ENCODE results near the gene LIX1.
"Not testable (repeated sequence)": the region's sequence is repeated elsewhere in the genome, so short reads cannot be mapped to it uniquely, and the experiment has no call there.

Gene LIX1

GRCh38 chr5:97141031-97141430 lies 1.4 kb downstream of the LIX1 start:
- DNase-seq = no peak

- not testable (repeated sequence) for DNase-seq
Observed at GRCh38 chr5:97140250-97140649, 2.2 kb downstream of the LIX1 start.

GRCh38 chr5:97136475-97136874 lies 5.9 kb downstream of the LIX1 start:
- DNase-seq = no peak

GRCh38 chr5:97135868-97136267 lies 6.5 kb downstream of the LIX1 start:
- DNase-seq = no peak

GRCh38 chr5:97134634-97135033 lies 7.8 kb downstream of the LIX1 start:
- DNase-seq = no peak

GRCh38 chr5:97133101-97133500 lies 9.3 kb downstream of the LIX1 start:
- no peak for DNase-seq

- DNase-seq = no peak
Observed at GRCh38 chr5:97131921-97132320, 10.5 kb downstream of the LIX1 start.

- DNase-seq = no peak
Observed at GRCh38 chr5:97131139-97131710, 11.2 kb downstream of the LIX1 start.

- DNase-seq = no peak
Observed at GRCh38 chr5:97127727-97128126, 14.7 kb downstream of the LIX1 start.

- DNase-seq = no peak
Observed at GRCh38 chr5:97125125-97125683, 17.2 kb downstream of the LIX1 start.

GRCh38 chr5:97124335-97124734 lies 18.1 kb downstream of the LIX1 start:
- DNase-seq = no peak

- no peak for DNase-seq
Observed at GRCh38 chr5:97121848-97122247, 20.6 kb downstream of the LIX1 start.

- no peak for DNase-seq
Observed at GRCh38 chr5:97120195-97120594, 22.2 kb downstream of the LIX1 start.

- DNase-seq = no peak
Observed at GRCh38 chr5:97119007-97119390, 23.4 kb downstream of the LIX1 start.

GRCh38 chr5:97118261-97119006 lies 24.0 kb downstream of the LIX1 start:
- no peak for DNase-seq

- DNase-seq = no peak
Observed at GRCh38 chr5:97115932-97116331, 26.5 kb downstream of the LIX1 start.

- DNase-seq = no peak
Observed at GRCh38 chr5:97112230-97112629, 30.2 kb downstream of the LIX1 start.

- DNase-seq = no peak
Observed at GRCh38 chr5:97111616-97112015, 30.8 kb downstream of the LIX1 start.

GRCh38 chr5:97111004-97111403 lies 31.4 kb downstream of the LIX1 start:
- DNase-seq = no peak

- DNase-seq = no peak
Observed at GRCh38 chr5:97107318-97107717, 35.1 kb downstream of the LIX1 start.

- DNase-seq = no peak
Observed at GRCh38 chr5:97106216-97106581, 36.2 kb downstream of the LIX1 start.

GRCh38 chr5:97105501-97106215 lies 36.8 kb downstream of the LIX1 start:
- no peak for DNase-seq

GRCh38 chr5:97102010-97102470 lies 40.4 kb downstream of the LIX1 start:
- DNase-seq = no peak
